ENCODE measurements around the gene DUS1L.

Gene DUS1L

GRCh38 chr17:82055965-82056728 is 9.5 kb downstream of the DUS1L start:
- DNase-seq (ENCODE audit: low read depth) = no peak
- peaks cover 72% of the 10 kb centered on the region for H3K36me3 ChIP-seq (ENCODE audit: control insufficient read depth, insufficient read depth, low read length, severe bottlenecking)

GRCh38 chr17:82055023-82055964 is 10.3 kb downstream of the DUS1L start:
- Histone ChIP-seq H3K4me1 (ENCODE audit: control insufficient read depth, insufficient read depth, low read length) (peaks cover 15% of the 10 kb centered on the region), H3K27me3 (replicated peaks; ENCODE audit: control insufficient read depth, insufficient read depth, low read length) (no peaks in the 10 kb centered on the region), H3K9me3 (ENCODE audit: control insufficient read depth, low read length) (no peaks in the 10 kb centered on the region), H3K4me3 (ENCODE audit: low read length) (no peak overlapping the region), H3K9ac (ENCODE audit: low read length) (no peak overlapping the region), H3K36me3 (ENCODE audit: control insufficient read depth, insufficient read depth, low read length, severe bottlenecking) (peaks cover 63% of the 10 kb centered on the region)
- no peak for DNase-seq (ENCODE audit: low read depth)

More at GRCh38 chr17:82055965-82056728, 9.5 kb downstream of the DUS1L start:
- Histone ChIP-seq H3K27me3 (replicated peaks; ENCODE audit: control insufficient read depth, insufficient read depth, low read length) (no peaks in the 10 kb centered on the region), H3K4me3 (ENCODE audit: low read length) (no peak overlapping the region), H3K4me1 (ENCODE audit: control insufficient read depth, insufficient read depth, low read length) (peaks cover 9% of the 10 kb centered on the region), H3K9ac (ENCODE audit: low read length) (no peak overlapping the region), H3K9me3 (ENCODE audit: control insufficient read depth, low read length) (no peaks in the 10 kb centered on the region)

GRCh38 chr17:82054351-82055022 is 11.1 kb downstream of the DUS1L start:
- H3K4me3 ChIP-seq (ENCODE audit: low read length) = no peak overlapping the region
- peaks cover 18% of the 10 kb centered on the region for H3K4me1 ChIP-seq (ENCODE audit: control insufficient read depth, insufficient read depth, low read length)
- H3K36me3 ChIP-seq (ENCODE audit: control insufficient read depth, insufficient read depth, low read length, severe bottlenecking) = peaks cover 55% of the 10 kb centered on the region
- no peaks in the 10 kb centered on the region for H3K27me3 ChIP-seq (replicated peaks; ENCODE audit: control insufficient read depth, insufficient read depth, low read length)
- DNase-seq (ENCODE audit: low read depth) = no peak
- H3K9ac ChIP-seq (ENCODE audit: low read length) = peak overlapping the region; percentile 25
- no peaks in the 10 kb centered on the region for H3K9me3 ChIP-seq (ENCODE audit: control insufficient read depth, low read length)

GRCh38 chr17:82053556-82054263 is 11.9 kb downstream of the DUS1L start:
- Histone ChIP-seq H3K36me3 (ENCODE audit: control insufficient read depth, insufficient read depth, low read length, severe bottlenecking) (peaks cover 52% of the 10 kb centered on the region), H3K9ac (ENCODE audit: low read length) (peak overlapping the region; percentile 94), H3K4me3 (ENCODE audit: low read length) (peak overlapping the region; percentile 91), H3K4me1 (ENCODE audit: control insufficient read depth, insufficient read depth, low read length) (peaks cover 18% of the 10 kb centered on the region), H3K27me3 (replicated peaks; ENCODE audit: control insufficient read depth, insufficient read depth, low read length) (no peaks in the 10 kb centered on the region), H3K9me3 (ENCODE audit: control insufficient read depth, low read length) (no peaks in the 10 kb centered on the region)
- no peak for DNase-seq (ENCODE audit: low read depth)

- H3K27me3 ChIP-seq (replicated peaks; ENCODE audit: control insufficient read depth, insufficient read depth, low read length) = no peaks in the 10 kb centered on the region
- H3K4me1 ChIP-seq (ENCODE audit: control insufficient read depth, insufficient read depth, low read length) = peaks cover 18% of the 10 kb centered on the region
- H3K9ac ChIP-seq (ENCODE audit: low read length) = peak overlapping the region; percentile 94
- H3K9me3 ChIP-seq (ENCODE audit: control insufficient read depth, low read length) = no peaks in the 10 kb centered on the region
- peaks cover 47% of the 10 kb centered on the region for H3K36me3 ChIP-seq (ENCODE audit: control insufficient read depth, insufficient read depth, low read length, severe bottlenecking)
- DNase-seq (ENCODE audit: low read depth) = no peak
- peak overlapping the region; percentile 91 for H3K4me3 ChIP-seq (ENCODE audit: low read length)
Measured at GRCh38 chr17:82053130-82053529, 12.5 kb downstream of the DUS1L start.

GRCh38 chr17:82052638-82053059 is 13.0 kb downstream of the DUS1L start:
- peak; percentile 21 for DNase-seq (ENCODE audit: low read depth)
- H3K27me3 ChIP-seq (replicated peaks; ENCODE audit: control insufficient read depth, insufficient read depth, low read length) = no peaks in the 10 kb centered on the region
- H3K36me3 ChIP-seq (ENCODE audit: control insufficient read depth, insufficient read depth, low read length, severe bottlenecking) = peaks cover 46% of the 10 kb centered on the region
- no peaks in the 10 kb centered on the region for H3K9me3 ChIP-seq (ENCODE audit: control insufficient read depth, low read length)
- H3K9ac ChIP-seq (ENCODE audit: low read length) = peak overlapping the region; percentile 94
- H3K4me1 ChIP-seq (ENCODE audit: control insufficient read depth, insufficient read depth, low read length) = peaks cover 18% of the 10 kb centered on the region
- peak overlapping the region; percentile 91 for H3K4me3 ChIP-seq (ENCODE audit: low read length)

- Histone ChIP-seq H3K27me3 (replicated peaks; ENCODE audit: control insufficient read depth, insufficient read depth, low read length) (no peaks in the 10 kb centered on the region), H3K9me3 (ENCODE audit: control insufficient read depth, low read length) (no peaks in the 10 kb centered on the region), H3K4me1 (ENCODE audit: control insufficient read depth, insufficient read depth, low read length) (peaks cover 18% of the 10 kb centered on the region), H3K4me3 (ENCODE audit: low read length) (peak within 1 kb of the TSS; percentile 91), H3K36me3 (ENCODE audit: control insufficient read depth, insufficient read depth, low read length, severe bottlenecking) (peaks cover 46% of the 10 kb centered on the region), H3K9ac (ENCODE audit: low read length) (peak within 1 kb of the TSS; percentile 94)
- DNase-seq (ENCODE audit: low read depth) = peak; percentile 83
Measured at GRCh38 chr17:82051776-82052637, 13.6 kb downstream of the DUS1L start, which contains the start of the genes GPS1 and RFNG. GPS1 (plus strand) TSS chr17:82051898; CDS start chr17:82051932, 34 bp downstream. RFNG (minus strand) TSS chr17:82051811; CDS start chr17:82051766, 45 bp downstream.

GRCh38 chr17:82050761-82051641 is 14.6 kb downstream of the DUS1L start:
- peaks cover 41% of the 10 kb centered on the region for H3K36me3 ChIP-seq (ENCODE audit: control insufficient read depth, insufficient read depth, low read length, severe bottlenecking)
- DNase-seq (ENCODE audit: low read depth) = peak; percentile 23
- no peaks in the 10 kb centered on the region for H3K27me3 ChIP-seq (replicated peaks; ENCODE audit: control insufficient read depth, insufficient read depth, low read length)

GRCh38 chr17:82050152-82050760 is 15.3 kb downstream of the DUS1L start:
- Histone ChIP-seq H3K36me3 (ENCODE audit: control insufficient read depth, insufficient read depth, low read length, severe bottlenecking) (peaks cover 35% of the 10 kb centered on the region), H3K9me3 (ENCODE audit: control insufficient read depth, low read length) (no peaks in the 10 kb centered on the region), H3K9ac (ENCODE audit: low read length) (peak overlapping the region; percentile 94), H3K27me3 (replicated peaks; ENCODE audit: control insufficient read depth, insufficient read depth, low read length) (no peaks in the 10 kb centered on the region), H3K4me1 (ENCODE audit: control insufficient read depth, insufficient read depth, low read length) (peaks cover 18% of the 10 kb centered on the region), H3K4me3 (ENCODE audit: low read length) (peak overlapping the region; percentile 78)
- no peak for DNase-seq (ENCODE audit: low read depth)

More at GRCh38 chr17:82050761-82051641, 14.6 kb downstream of the DUS1L start:
- H3K9ac ChIP-seq (ENCODE audit: low read length) = peak overlapping the region; percentile 94
- H3K4me3 ChIP-seq (ENCODE audit: low read length) = peak overlapping the region; percentile 78
- H3K9me3 ChIP-seq (ENCODE audit: control insufficient read depth, low read length) = no peaks in the 10 kb centered on the region
- peaks cover 18% of the 10 kb centered on the region for H3K4me1 ChIP-seq (ENCODE audit: control insufficient read depth, insufficient read depth, low read length)

Data from adipocyte (in vitro differentiated cells).